Suprapubic skin (tissue), 4 donors: ENCODE results near the gene APOL1. TPM values are rescaled to one million over a fixed set of nuclear protein-coding genes. Genes with fewer than 3 reads are reported as not detected.
A peak's percentile ranks its signal among the peaks of the same experiment; 100 is the strongest.

Experiments used
- DNase-seq, 2 donors: peaks; one replicate each; pipeline ENCODE4 v3.0.0-alpha.2; 2019; ENCODE audit warnings: low spot score in 2 of 2
- H3K27ac ChIP-seq: fragments of 200-600 bp; sonication (generic); one replicate; pipeline ENCODE4 v1.5.1; 2019
- H3K27me3 ChIP-seq: fragments of 200-600 bp; sonication (generic); one replicate; pipeline ENCODE4 v1.5.1; 2019
- H3K36me3 ChIP-seq: fragments of 200-600 bp; sonication (generic); one replicate; pipeline ENCODE4 v1.5.1; 2019
- H3K4me1 ChIP-seq: fragments of 200-600 bp; sonication (generic); one replicate; pipeline ENCODE4 v1.5.1; 2019
- H3K4me3 ChIP-seq: fragments of 200-600 bp; sonication (generic); one replicate; pipeline ENCODE4 v1.5.1; 2019; ENCODE audit warnings: mild to moderate bottlenecking
- H3K9me3 ChIP-seq: fragments of 200-600 bp; sonication (generic); one replicate; pipeline ENCODE4 v1.5.1; 2019
- EP300 ChIP-seq: sonication (generic); formaldehyde crosslinking; IDR thresholded peaks from one replicate; pipeline ENCODE4 v1.6.1; 2017; ENCODE audit warnings: antibody characterized with exemption
- POLR2A ChIP-seq, 2 donors: fragments of 450-650 bp; IDR thresholded peaks; one replicate each; pipeline ENCODE4 v1.6.1; 2017; ENCODE audit warnings: antibody characterized with exemption in 2 of 2, mild to moderate bottlenecking in 2 of 2, moderate library complexity in 2 of 2
- POLR2AphosphoS5 ChIP-seq, 3 donors: sonication (generic); formaldehyde crosslinking; IDR thresholded peaks; one replicate each; pipeline ENCODE4 v1.6.1; 2017; ENCODE audit warnings: antibody characterized with exemption in 3 of 3
- WGBS: methylation state at CpG from one replicate; pipeline ENCODE4 v1.1.5; 2018; 5-methylcytosine and 5-hydroxymethylcytosine counted together
- total RNA-seq, 4 donors: library from RNA; depleted of rRNA; stranded (reverse); fragments of >200 nt; gene quantifications; one replicate each; pipeline ENCODE4 v1.1.0, GENCODE V29; 2016
- TF ChIP-seq, protein P1 (sequence below), 2 donors: fragments of 200-600 bp in 1 of 2; fragments of 450-650 bp in 1 of 2; sonication (generic) in 1 of 2; IDR thresholded peaks; one replicate each; pipeline ENCODE4 v1.5.1; 2016 to 2019; ENCODE audit warnings: antibody characterized with exemption in 2 of 2, mild to moderate bottlenecking in 1 of 2, moderate library complexity in 1 of 2

Gene APOL1
- total RNA-seq, 4 donors from 2014 or later, result 1.2 to 7.3 (median 3.0) TPM

- H3K36me3 ChIP-seq, result peaks cover 86% of the 10 kb centered on the region
- peaks cover 23% of the 10 kb centered on the region for H3K4me1 ChIP-seq
- DNase-seq, result no peak
- TF ChIP-seq EP300 (no peak), POLR2A (IDR thresholded peaks at IDR 0.05) (no peak), POLR2AphosphoS5 (IDR thresholded peaks at IDR 0.05) (no peak)
- TF ChIP-seq, protein P1, sequence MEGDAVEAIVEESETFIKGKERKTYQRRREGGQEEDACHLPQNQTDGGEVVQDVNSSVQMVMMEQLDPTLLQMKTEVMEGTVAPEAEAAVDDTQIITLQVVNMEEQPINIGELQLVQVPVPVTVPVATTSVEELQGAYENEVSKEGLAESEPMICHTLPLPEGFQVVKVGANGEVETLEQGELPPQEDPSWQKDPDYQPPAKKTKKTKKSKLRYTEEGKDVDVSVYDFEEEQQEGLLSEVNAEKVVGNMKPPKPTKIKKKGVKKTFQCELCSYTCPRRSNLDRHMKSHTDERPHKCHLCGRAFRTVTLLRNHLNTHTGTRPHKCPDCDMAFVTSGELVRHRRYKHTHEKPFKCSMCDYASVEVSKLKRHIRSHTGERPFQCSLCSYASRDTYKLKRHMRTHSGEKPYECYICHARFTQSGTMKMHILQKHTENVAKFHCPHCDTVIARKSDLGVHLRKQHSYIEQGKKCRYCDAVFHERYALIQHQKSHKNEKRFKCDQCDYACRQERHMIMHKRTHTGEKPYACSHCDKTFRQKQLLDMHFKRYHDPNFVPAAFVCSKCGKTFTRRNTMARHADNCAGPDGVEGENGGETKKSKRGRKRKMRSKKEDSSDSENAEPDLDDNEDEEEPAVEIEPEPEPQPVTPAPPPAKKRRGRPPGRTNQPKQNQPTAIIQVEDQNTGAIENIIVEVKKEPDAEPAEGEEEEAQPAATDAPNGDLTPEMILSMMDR (IDR thresholded peaks at IDR 0.05), result no peak
- H3K27ac ChIP-seq, result no peak overlapping the region
- no peaks in the 10 kb centered on the region for H3K27me3 ChIP-seq
- H3K4me3 ChIP-seq, result no peak overlapping the region
- WGBS, result 93% methylated on average over 24 of the region's 24 CpGs
- H3K9me3 ChIP-seq, result no peaks in the 10 kb centered on the region
These were observed 31.2 kb downstream of the APOL1 start for GRCh38 chr22:36284171-36284571.

GRCh38 chr22:36285017-36285416 is 32.1 kb downstream of the APOL1 start:
- Histone ChIP-seq H3K27ac (peak overlapping the region; percentile 39), H3K27me3 (no peaks in the 10 kb centered on the region), H3K36me3 (peaks cover 94% of the 10 kb centered on the region), H3K4me1 (peaks cover 23% of the 10 kb centered on the region), H3K4me3 (no peak overlapping the region), H3K9me3 (no peaks in the 10 kb centered on the region)
- DNase-seq, result no peak
- 84% methylated on average over 10 of the region's 12 CpGs for WGBS
- TF ChIP-seq EP300 (no peak), POLR2AphosphoS5 (IDR thresholded peaks at IDR 0.05) (no peak), POLR2A (IDR thresholded peaks at IDR 0.05) (no peak)
- TF ChIP-seq, protein P1 (IDR thresholded peaks at IDR 0.05), result no peak

- H3K4me3 ChIP-seq, result no peak overlapping the region
- H3K36me3 ChIP-seq, result peaks cover 94% of the 10 kb centered on the region
- TF ChIP-seq, protein P1 (IDR thresholded peaks at IDR 0.05), result no peak
- TF ChIP-seq POLR2AphosphoS5 (IDR thresholded peaks at IDR 0.05) (no peak), POLR2A (IDR thresholded peaks at IDR 0.05) (no peak), EP300 (no peak)
- H3K4me1 ChIP-seq, result peaks cover 23% of the 10 kb centered on the region
- no peaks in the 10 kb centered on the region for H3K27me3 ChIP-seq
- DNase-seq, result no peak
- peak overlapping the region; percentile 39 for H3K27ac ChIP-seq
- WGBS, result 75% methylated on average over 9 of the region's 21 CpGs
- no peaks in the 10 kb centered on the region for H3K9me3 ChIP-seq
These were observed 32.6 kb downstream of the APOL1 start for GRCh38 chr22:36285545-36285944.

- Histone ChIP-seq H3K27me3 (no peaks in the 10 kb centered on the region), H3K27ac (peak overlapping the region; percentile 39)
- no peak for DNase-seq
These were observed 33.4 kb downstream of the APOL1 start for GRCh38 chr22:36286096-36286957.

More at GRCh38 chr22:36286096-36286957, 33.4 kb downstream of the APOL1 start:
- Histone ChIP-seq H3K9me3 (no peaks in the 10 kb centered on the region), H3K4me1 (peaks cover 23% of the 10 kb centered on the region), H3K4me3 (no peak overlapping the region), H3K36me3 (peaks cover 93% of the 10 kb centered on the region)
- WGBS, result 46% methylated on average over 20 of the region's 28 CpGs
- no peak for TF ChIP-seq EP300
- TF ChIP-seq, protein P1 (IDR thresholded peaks at IDR 0.05), result peak; percentile 92 to 96
- peak in 1 of 2 donors; percentile 14 for TF ChIP-seq POLR2A (IDR thresholded peaks at IDR 0.05)
- no peak for TF ChIP-seq POLR2AphosphoS5 (IDR thresholded peaks at IDR 0.05)
